GM18520 (cell line): ENCODE measurements around the gene WDR7.

Experiments used
- ATAC-seq: cut with Tn5 transposase; IDR thresholded peaks from one replicate; pipeline ENCODE4 v1.9.1; 2021; ENCODE audit not compliant: unreplicated experiment

Gene WDR7

GRCh38 chr18:56721031-56721430, 69.9 kb downstream of the WDR7 start:
- ATAC-seq = no peak

- no peak for ATAC-seq
Measured at GRCh38 chr18:56721491-56721890, 70.3 kb downstream of the WDR7 start.

DNA sequence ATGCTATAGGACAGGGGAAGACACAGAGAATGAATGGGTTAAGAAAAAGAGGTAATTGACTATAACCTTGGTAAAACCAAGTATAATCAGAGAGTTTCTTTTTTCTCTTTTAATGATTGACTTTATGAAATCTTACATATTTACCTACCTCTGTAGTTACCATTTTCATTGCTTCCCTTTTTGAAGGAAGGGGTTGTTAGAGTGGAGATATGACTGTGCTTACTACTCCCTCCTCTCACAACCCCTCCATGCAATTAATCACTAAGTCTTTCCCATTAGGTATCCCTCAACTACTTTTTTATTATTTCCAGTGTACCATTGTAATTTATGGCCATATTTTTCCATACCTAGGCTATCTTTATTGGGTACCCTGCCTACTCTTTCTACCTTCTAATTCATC, 71.4 kb downstream of the WDR7 start:
- ATAC-seq = no peak

DNA sequence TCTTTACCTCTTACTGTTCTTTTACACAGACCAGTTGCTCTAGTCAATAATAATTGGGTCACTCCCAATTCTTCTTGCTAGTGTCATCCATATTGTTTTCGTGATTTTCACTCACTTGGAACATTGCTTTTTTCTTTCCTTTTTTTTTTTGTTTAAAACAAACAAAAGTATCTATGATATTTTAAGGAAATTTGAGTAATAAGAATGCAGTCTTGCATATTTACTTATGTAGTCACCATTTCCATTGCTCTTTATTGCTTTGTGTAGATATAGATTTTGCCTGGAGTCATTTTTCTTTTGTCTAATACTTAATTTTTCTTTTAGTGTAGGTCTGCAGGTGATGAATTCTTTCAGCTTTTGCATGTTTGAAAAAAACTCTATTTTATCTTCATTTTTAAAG, 71.9 kb downstream of the WDR7 start:
- no peak for ATAC-seq

- no peak for ATAC-seq
Measured at GRCh38 chr18:56723706-56724105, 72.5 kb downstream of the WDR7 start.

DNA sequence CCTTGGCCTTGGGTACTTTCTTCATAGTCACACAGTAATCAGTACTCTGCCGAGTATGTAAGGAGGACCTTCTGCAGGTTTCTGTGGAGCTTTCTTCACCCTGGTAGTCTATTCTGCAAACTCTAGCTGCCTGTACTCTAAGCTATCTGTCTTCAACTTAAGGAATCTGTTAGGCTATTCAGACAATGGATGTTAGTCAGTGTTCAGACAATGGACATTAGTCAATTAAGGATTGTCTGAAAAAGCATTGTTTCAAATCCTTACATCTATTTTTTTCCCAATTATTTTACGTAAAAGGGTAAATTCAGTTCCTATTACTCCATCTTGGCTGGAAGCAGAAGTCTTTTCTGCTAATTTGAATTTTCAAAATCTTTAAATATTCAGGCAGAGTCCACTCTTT, 75.7 kb downstream of the WDR7 start:
- no peak for ATAC-seq

GRCh38 chr18:56727399-56727798, 76.2 kb downstream of the WDR7 start:
- no peak for ATAC-seq

GRCh38 chr18:56728741-56729140, 77.6 kb downstream of the WDR7 start:
- no peak for ATAC-seq

DNA sequence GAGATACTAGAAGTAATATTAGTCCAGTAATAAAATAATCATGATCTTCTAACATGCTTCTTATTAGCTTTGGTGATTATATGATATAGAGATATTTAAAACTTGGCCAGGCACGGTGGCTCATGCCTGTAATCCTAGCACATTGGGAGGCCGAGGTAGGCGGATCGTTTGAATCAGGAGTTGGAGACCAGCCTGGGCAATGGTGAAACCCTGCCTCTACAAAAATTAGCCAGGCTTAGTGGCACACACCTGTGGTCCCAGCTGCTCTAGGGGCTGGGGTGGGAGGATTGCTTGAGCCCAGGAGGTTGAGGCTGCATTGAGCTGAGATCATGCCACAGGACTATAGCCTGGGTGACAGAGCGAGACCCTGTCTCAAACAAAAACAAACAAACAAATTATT, 87.0 kb downstream of the WDR7 start:
- ATAC-seq = no peak

GRCh38 chr18:56739731-56740130, 88.6 kb downstream of the WDR7 start:
- no peak for ATAC-seq

DNA sequence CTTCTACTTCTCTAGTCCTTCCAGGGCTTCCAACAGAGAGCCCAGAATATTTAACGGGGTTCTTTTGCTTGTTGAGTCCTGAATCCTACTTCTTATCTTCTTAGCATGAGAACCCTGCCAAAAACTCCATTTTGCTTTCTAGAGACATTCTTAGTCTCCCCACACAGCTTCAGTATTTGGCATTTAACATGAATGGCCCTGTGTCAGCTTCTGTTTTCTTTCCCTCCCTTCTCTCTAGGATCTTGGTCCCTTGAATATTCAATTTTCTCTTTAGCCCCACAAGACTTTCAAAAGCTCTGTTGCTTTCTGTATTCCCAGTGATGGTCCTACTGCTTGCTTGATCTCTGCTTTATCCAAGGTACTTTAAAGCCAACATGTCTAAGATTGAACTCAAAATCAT, 89.5 kb downstream of the WDR7 start:
- ATAC-seq = no peak

GRCh38 chr18:56741685-56742084, 90.5 kb downstream of the WDR7 start:
- no peak for ATAC-seq

- ATAC-seq = no peak
Measured at GRCh38 chr18:56743115-56743514, 92.0 kb downstream of the WDR7 start.

- no peak for ATAC-seq
Measured at GRCh38 chr18:56747032-56747658, 96.0 kb downstream of the WDR7 start.

DNA sequence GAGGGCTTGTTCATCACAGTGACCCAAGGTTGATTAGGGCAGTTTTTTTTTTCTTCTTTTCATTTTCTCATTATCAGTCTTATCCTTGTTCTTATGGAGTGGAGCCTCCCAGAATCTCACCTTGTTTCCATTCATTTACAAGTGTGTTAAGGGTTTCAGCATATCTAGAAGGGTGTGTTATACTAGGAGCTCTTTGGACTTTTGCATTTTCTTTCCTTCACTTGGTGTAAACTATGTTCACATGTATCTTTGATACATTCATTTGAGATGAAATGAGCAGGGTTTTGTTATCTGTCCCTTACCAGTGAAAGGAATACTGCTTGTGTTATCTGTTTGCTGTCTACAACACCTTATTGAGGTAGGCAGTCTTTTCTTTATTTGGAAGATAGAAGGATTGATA, 96.7 kb downstream of the WDR7 start:
- ATAC-seq = no peak

GRCh38 chr18:56748698-56749268, 97.6 kb downstream of the WDR7 start:
- no peak for ATAC-seq

- no peak for ATAC-seq
Measured at GRCh38 chr18:56756966-56757365, 105.8 kb downstream of the WDR7 start.

DNA sequence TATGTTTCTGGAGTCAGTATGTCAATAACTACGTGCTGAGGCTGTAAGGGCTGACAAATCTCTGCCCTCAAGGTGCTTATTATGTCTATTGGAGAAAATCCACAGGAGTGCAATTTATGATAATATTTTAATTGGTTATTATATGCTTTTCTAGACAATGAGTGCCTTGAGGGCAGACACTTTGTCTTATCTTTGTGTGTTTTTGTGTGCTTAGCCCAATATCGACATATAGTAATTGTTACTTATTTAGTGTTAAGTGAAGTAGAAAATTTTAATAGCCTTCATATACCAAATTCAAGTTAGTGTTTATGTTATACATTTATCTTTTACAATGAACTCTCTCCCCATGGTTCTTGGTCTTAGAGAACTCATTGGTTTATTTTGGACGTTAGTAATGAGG, 118.9 kb downstream of the WDR7 start:
- no peak for ATAC-seq

DNA sequence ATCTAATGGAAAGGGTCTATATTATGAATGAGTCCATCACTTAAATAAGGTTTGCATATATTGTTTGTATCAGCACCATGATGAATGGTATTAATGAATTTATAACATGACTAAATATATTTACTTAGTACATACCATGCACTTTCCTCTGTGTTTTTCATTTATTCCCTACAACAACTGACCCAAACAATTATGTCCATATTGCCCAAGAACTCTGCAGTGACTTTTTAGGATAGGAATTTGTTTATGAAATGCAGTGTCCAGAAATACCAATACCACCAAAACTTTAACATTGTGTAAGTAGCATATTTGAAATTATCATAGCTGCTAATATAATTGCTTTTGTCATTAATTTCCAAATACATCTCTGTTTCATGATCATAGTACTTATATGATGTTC, 119.7 kb downstream of the WDR7 start:
- ATAC-seq = no peak

DNA sequence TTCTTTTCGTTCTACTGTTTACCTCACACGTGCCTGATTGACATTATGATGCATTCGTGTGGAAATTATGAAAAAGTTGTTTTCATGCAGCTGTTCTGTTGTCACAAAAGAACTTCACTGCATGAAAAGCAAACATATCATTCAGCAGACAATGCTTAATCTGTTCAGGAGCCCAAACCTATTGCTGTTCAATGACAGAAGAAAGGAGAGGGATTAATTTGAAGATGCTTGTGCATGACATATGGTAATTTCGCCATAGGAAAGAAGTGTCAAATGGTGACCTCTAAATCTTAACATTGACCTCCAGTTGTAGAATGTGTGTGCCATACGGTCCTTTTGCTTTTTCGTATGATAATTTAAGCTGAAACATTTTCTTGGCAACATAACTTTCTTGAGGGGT, 124.5 kb downstream of the WDR7 start:
- no peak for ATAC-seq

DNA sequence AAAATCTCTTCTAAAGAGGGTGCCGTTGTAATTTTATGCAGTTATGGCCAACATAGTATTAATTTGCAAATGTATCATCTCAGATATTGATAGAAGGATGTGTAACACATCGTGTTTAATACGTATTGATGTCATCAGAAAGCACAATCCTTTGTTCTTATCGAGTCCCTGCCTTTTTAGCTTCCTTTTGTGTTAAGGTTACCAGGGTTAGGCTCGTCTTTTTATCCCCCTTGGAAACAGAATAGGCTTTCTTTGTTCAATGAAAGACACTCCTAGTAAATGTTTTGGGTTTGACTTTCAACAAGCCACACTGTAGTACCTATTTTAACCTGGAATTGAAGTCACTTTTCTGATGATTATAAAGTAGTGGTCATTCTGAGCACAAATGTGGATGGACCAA, 136.2 kb downstream of the WDR7 start:
- no peak for ATAC-seq

DNA sequence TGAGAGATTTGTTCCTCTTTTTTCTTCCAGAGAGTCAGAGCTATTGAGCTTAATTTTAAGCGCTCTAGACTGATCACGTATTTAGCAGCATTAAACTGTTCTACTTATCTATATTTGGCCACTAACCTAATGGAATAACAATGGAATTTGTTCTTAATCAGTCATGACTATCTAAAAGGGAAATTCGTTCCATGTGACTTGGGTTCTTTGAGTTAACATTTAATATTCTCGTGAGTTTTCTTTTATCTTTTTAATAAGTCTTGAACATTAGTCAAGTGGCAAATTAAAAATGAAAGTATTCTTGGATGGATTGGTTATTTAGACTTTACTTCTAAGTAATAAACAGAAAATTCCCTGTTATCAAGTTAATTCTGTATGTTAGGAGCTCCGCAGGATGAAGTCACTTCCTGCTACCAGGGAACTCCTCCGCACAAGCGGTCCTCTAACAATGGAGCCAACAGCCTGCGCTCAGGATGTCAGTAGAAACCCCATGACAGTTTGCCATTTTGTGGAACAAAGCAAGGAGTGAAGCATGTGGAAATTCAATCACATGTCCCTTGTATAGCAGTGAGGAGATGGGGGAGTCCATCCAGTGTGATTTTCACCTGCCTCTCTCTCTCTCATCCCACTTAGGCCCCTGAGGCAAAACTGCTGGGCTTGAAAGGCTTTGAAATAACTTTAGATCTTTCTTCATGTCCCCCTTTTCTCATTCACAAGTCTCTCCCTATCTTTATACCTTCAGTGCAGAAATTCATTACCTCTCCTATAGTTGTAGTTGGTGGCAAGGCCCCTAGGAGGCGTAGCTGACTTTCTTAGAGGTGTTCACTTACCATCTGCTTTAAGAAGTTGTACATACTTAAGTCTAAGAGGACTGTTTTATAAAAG, 138.1 kb downstream of the WDR7 start:
- no peak for ATAC-seq

- no peak for ATAC-seq
Measured at GRCh38 chr18:56789889-56790180, 138.7 kb downstream of the WDR7 start.
